ENCODE data around the gene PIK3CA. TPM values are rescaled to one million over a fixed set of nuclear protein-coding genes. Genes with fewer than 3 reads are reported as not detected.
A peak's percentile ranks its signal among the peaks of the same experiment; 100 is the strongest.
"Not testable (repeated sequence)": the region's sequence is repeated elsewhere in the genome, so short reads cannot be mapped to it uniquely, and the experiment has no call there.

Gene PIK3CA
- total and polyA plus RNA-seq, 12 donors = 4.0 to 35.3 (median 22.5) TPM

- 80 to 90% methylated on average over 5 of the region's 5 CpGs for WGBS, 2 donors
- TF ChIP-seq CTCF (IDR thresholded peaks at IDR 0.05) = no peak
- H3K36me3 ChIP-seq = no peaks in the 10 kb centered on the region
- intact Hi-C loops (cut with DNase I) = no loop called here
- no peak overlapping the region for H3K27ac ChIP-seq
- peaks cover 0 to 12% (median 5%) of the 10 kb centered on the region in 9 donors for H3K4me1 ChIP-seq
- DNase-seq (no peak), ATAC-seq (no peak)
- H3K9me3 ChIP-seq = peaks cover 0 to 40% (median 12%) of the 10 kb centered on the region in 11 donors
- no peaks in the 10 kb centered on the region for H3K27me3 ChIP-seq
- H3K4me3 ChIP-seq = no peak overlapping the region
These were observed 110.7 kb downstream of the PIK3CA start for GRCh38 chr3:179258820-179259219.

GRCh38 chr3:179259959-179260756 is 112.0 kb downstream of the PIK3CA start:
- peak overlapping the region in 7 of 10 donors; percentile 62 to 81 (median 76) for H3K4me3 ChIP-seq
- DNase-seq, H3K27me3 ChIP-seq, H3K27ac ChIP-seq, ATAC-seq, H3K36me3 ChIP-seq: not testable (repeated sequence)
- H3K9me3 ChIP-seq = peaks cover 0 to 40% (median 12%) of the 10 kb centered on the region in 11 donors
- intact Hi-C loops (cut with DNase I) = loop anchor here in 1 of 10 donors (5.0 kb wide), 1 partner anchor 113 kb away; the partner anchor contains the start of gene PIK3CA
- peaks cover 0 to 12% (median 5%) of the 10 kb centered on the region in 9 donors for H3K4me1 ChIP-seq
- whole genome bisulfite sequencing, 2 donors = 97 to 98% methylated on average over 9 of the region's 9 CpGs

GRCh38 chr3:179260949-179261765 is 113.0 kb downstream of the PIK3CA start:
- no peaks in the 10 kb centered on the region for H3K36me3 ChIP-seq
- H3K27ac ChIP-seq = peak overlapping the region in 9 of 10 donors; percentile 46 to 88 (median 75)
- DNase-seq (peak; percentile 67 to 83), ATAC-seq (peak; percentile 96 to 100 (median 98))
- H3K4me1 ChIP-seq = peaks cover 0 to 12% (median 5%) of the 10 kb centered on the region in 9 donors
- H3K27me3 ChIP-seq = no peaks in the 10 kb centered on the region
- peaks cover 0 to 40% (median 12%) of the 10 kb centered on the region in 11 donors for H3K9me3 ChIP-seq
- H3K4me3 ChIP-seq = peak overlapping the region; percentile 26 to 81 (median 66)
- 5 to 6% methylated on average over 71 of the region's 71 CpGs for WGBS, 2 donors
- TF ChIP-seq CTCF (IDR thresholded peaks at IDR 0.05) = peak in 1 of 9 donors; percentile 2
- intact Hi-C loops (cut with DNase I) = loop anchor here in 1 of 10 donors (5.0 kb wide), 1 partner anchor 114 kb away; the partner anchor contains the start of gene PIK3CA

GRCh38 chr3:179263134-179263533 is 115.0 kb downstream of the PIK3CA start:
- Histone ChIP-seq H3K27ac (no peak overlapping the region), H3K4me3 (no peak overlapping the region), H3K4me1 (peaks cover 0 to 21% (median 12%) of the 10 kb centered on the region in 9 donors), H3K36me3 (no peaks in the 10 kb centered on the region), H3K27me3 (peaks cover 0 to 3% (median 0%) of the 10 kb centered on the region in 7 donors), H3K9me3 (peaks cover 0 to 29% (median 12%) of the 10 kb centered on the region in 11 donors)
- WGBS, 2 donors = 97% methylated on average over 29 of the region's 29 CpGs
- no peak for TF ChIP-seq CTCF (IDR thresholded peaks at IDR 0.05)
- DNase-seq (no peak), ATAC-seq (no peak)
- intact Hi-C loops (cut with DNase I) = loop anchor here in 2 of 10 donors (2.0 to 5.0 kb wide), 2 partner anchors 116 kb away; partner anchors contain the start of gene PIK3CA (in 1 of the 2)
